ENCODE data around the gene ADCY9. TPM values are rescaled to one million over a fixed set of nuclear protein-coding genes. Genes with fewer than 3 reads are reported as not detected.

ADCY9 gene
- total RNA-seq, 1 experiment from 2014 or later = 4.7 TPM

- TF ChIP-seq CTCF (conservative IDR thresholded peaks at IDR 0.05) = no peak
- H3K4me2 ChIP-seq (ENCODE audit: insufficient read depth, insufficient read length, low read length) = no peak overlapping the region
- no peak overlapping the region for H3K14ac ChIP-seq (ENCODE audit: insufficient read depth, low read length)
- no peak overlapping the region for H3K9ac ChIP-seq (ENCODE audit: extremely low read depth, insufficient read length, low read length)
- no peak overlapping the region for H3K27ac ChIP-seq (ENCODE audit: insufficient read length, low read depth, low read length)
- H3K18ac ChIP-seq (ENCODE audit: insufficient read length, low read depth, low read length) = no peak overlapping the region
- no peak overlapping the region for H3T11ph ChIP-seq (ENCODE audit: low read length)
- H2BK120ac ChIP-seq (ENCODE audit: low read depth, low read length, poor library complexity, severe bottlenecking) = no peak overlapping the region
- H3K23ac ChIP-seq (ENCODE audit: insufficient read length, low read depth, low read length) = no peak overlapping the region
- H4K91ac ChIP-seq (ENCODE audit: insufficient read length, low read depth, low read length) = no peak overlapping the region
- no peaks in the 10 kb centered on the region for H3K79me2 ChIP-seq (ENCODE audit: insufficient read depth, low read length)
- no peak overlapping the region for H2BK20ac ChIP-seq (ENCODE audit: low read depth, low read length, poor library complexity, severe bottlenecking)
- H2BK12ac ChIP-seq (ENCODE audit: insufficient read length, low read depth, low read length) = no peak overlapping the region
- no peak overlapping the region for H2BK15ac ChIP-seq (ENCODE audit: low read depth, low read length)
- no CpG with 5 or more reads among the region's 6 CpGs for WGBS (ENCODE audit: extremely low coverage, insufficient read length, low lambda C conversion rate)
- H3K56ac ChIP-seq (ENCODE audit: insufficient read length, low read depth, low read length) = no peak overlapping the region
- H3K79me1 ChIP-seq (ENCODE audit: insufficient read depth, low read depth, low read length, poor library complexity, severe bottlenecking) = no peaks in the 10 kb centered on the region
- Mint-ChIP-seq H3K27ac (no peak overlapping the region; a peak in 1 of 7 replicates), H3K36me3 (ENCODE audit: insufficient read depth in 1 of 3, low read depth in 3 of 3) (peaks cover 0 to 5% (median 5%) of the 10 kb centered on the region in 3 experiments; a peak in 2 of 7 replicates), H3K27me3 (ENCODE audit: low read depth) (peaks cover 64% of the 10 kb centered on the region), H3K4me3 (no peak overlapping the region), H3K9me3 (no peaks in the 10 kb centered on the region; a peak in 1 of 5 replicates), H3K4me1 (peaks cover 17 to 23% of the 10 kb centered on the region in 2 experiments)
- H4K20me1 ChIP-seq (ENCODE audit: control insufficient read depth, insufficient read depth, insufficient read length) = no peaks in the 10 kb centered on the region
- H3K4me1 ChIP-seq (ENCODE audit: insufficient read depth, low read length) = peaks cover 2% of the 10 kb centered on the region; the same call in 1 of the 2 replicates
- peaks cover 3% of the 10 kb centered on the region; the same call in 1 of the 2 replicates for H3K27me3 ChIP-seq (ENCODE audit: insufficient read depth, low read length)
- H3K9me3 ChIP-seq (ENCODE audit: control insufficient read depth, low read depth, low read length) = no peaks in the 10 kb centered on the region
- no peaks in the 10 kb centered on the region for H3K23me2 ChIP-seq (ENCODE audit: insufficient read length, low read depth, low read length, poor library complexity, severe bottlenecking)
- H2AFZ ChIP-seq (ENCODE audit: low read length) = no peak overlapping the region
- H3K4ac ChIP-seq (ENCODE audit: low read depth, low read length) = no peak overlapping the region
- DNase-seq = no peak
- H4K8ac ChIP-seq (replicated peaks; ENCODE audit: insufficient read length, low read depth, low read length) = no peak overlapping the region
- no peak overlapping the region for H2BK5ac ChIP-seq (ENCODE audit: insufficient read length, low read length)
- H4K5ac ChIP-seq (ENCODE audit: insufficient read length, low read depth, low read length) = no peak overlapping the region
- no peak overlapping the region for H2AK5ac ChIP-seq (ENCODE audit: insufficient read length, low read length)
Measured at GRCh38 chr16:4138713-4139112, 22.5 kb upstream of the ADCY9 start.

All from H9 (cell line).